GM19025 (cell line): ENCODE data around the gene TRPM7.
"Not testable (repeated sequence)": the region's sequence is repeated elsewhere in the genome, so short reads cannot be mapped to it uniquely, and the experiment has no call there.

ENCODE experiments used
- ATAC-seq: cut with Tn5 transposase; IDR thresholded peaks from one replicate; pipeline ENCODE4 v1.9.1; 2021; ENCODE audit warnings: mild to moderate bottlenecking, low read depth, moderate library complexity; ENCODE audit not compliant: unreplicated experiment

The TRPM7 gene

DNA sequence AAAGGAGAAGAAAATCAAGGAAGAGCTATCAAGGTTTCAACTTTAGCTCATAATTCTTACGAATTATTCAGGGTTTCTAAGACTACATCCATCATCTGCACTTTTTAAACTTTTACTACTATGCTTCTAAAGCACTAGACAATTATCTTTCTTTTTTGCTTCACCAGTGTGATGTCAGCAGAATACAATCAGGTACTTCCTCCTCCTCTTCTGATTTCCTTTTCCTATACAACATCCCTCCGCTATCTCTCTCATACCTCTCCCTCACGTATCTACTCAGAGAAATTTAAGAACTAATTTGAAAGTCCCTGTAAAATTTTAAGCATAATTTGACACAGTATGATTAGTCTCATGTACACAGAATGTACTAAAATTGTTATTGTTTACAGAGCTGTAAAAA, 92.8 kb downstream of the TRPM7 start:
- ATAC-seq, result no peak

DNA sequence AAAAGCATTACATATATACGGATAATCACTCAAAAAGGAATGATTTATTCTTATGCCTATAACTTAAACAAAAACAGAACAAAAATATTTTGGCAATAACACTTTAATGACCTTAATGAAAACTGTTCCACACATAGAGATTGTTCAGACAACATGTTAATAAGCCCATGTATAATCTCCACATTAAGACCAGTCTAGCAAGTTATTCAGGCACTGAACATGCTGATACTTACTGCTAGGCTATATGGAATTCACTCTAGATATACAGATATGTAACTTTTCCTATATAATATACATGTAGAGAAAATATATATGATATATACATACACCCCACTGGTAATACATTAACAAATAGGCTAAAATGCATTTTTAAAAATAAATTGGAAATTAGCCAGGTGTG, 96.3 kb downstream of the TRPM7 start:
- no peak for ATAC-seq

DNA sequence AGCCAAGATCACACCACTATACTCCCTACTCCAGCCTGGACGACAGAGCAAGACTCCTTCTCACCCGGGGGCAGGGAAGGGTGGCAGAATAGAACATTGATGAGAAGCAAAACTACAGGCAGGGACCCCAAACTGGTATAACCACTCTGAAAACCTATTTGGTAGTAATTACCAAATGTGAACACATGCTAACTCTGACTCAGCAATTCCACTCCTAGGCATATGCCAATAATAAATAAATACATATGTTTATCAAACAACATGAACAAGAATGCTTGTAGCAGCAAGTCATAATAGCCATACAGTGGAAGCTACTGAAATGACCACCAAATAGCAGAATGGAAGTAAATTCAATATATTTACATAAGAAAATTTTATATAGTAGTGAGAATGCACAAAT, 109.1 kb downstream of the TRPM7 start:
- ATAC-seq, result no peak

DNA sequence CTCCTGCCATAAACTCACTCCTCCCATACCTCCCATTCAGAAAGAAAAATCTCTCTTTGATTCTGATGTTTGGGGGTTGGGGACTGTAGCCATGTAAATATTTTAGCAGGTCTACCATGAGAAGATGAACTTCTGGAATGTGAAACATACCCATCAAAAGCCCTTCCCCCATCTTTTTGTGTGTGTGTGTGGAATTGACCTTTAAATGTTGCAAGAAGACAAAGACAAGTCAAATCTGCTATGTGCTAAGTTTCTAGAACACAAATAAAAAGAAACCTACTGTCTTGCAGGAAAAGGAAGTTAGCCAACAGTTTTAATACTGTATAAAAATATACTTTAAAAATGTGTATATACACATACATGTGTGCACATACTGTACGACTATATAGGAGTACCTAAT, 110.4 kb downstream of the TRPM7 start:
- no peak for ATAC-seq

DNA sequence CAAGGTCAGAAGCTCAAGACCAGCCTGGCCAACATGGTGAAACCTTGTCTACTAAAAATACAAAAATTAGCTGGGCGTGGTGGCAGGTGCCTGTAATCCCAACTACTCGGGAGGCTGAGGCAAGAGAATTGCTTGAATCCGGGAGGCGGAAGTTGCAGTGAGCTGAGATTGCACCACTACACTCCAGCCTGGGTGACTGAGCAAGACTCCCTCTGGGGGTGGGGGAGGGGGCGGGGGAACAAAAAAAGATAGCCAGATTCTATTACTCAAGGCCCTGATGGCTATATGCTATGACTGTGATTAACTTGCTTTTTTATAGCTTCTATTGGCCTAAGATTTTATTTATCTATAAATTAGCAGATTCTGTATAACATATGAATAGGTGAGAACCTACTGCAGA, 112.8 kb downstream of the TRPM7 start:
- ATAC-seq, result not testable (repeated sequence)

DNA sequence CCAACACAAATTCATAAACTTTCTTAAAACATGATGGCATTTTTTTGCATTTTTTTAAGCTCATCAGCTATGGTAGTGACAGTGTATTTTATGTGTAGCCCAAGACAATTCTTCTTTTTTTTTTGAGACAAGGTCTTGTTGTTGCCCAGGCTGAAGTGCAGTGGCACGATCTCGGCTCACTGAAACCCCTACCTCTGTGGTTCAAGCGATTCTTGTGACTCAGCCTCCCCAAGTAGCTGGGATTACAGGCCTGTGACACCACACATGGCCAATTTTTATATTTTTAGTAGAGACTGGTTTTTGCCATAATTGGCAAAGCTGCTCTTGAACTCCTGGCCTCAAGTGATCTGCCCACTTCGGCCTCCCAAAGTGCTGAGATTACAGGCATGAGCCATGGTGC, 122.8 kb downstream of the TRPM7 start:
- no peak for ATAC-seq

DNA sequence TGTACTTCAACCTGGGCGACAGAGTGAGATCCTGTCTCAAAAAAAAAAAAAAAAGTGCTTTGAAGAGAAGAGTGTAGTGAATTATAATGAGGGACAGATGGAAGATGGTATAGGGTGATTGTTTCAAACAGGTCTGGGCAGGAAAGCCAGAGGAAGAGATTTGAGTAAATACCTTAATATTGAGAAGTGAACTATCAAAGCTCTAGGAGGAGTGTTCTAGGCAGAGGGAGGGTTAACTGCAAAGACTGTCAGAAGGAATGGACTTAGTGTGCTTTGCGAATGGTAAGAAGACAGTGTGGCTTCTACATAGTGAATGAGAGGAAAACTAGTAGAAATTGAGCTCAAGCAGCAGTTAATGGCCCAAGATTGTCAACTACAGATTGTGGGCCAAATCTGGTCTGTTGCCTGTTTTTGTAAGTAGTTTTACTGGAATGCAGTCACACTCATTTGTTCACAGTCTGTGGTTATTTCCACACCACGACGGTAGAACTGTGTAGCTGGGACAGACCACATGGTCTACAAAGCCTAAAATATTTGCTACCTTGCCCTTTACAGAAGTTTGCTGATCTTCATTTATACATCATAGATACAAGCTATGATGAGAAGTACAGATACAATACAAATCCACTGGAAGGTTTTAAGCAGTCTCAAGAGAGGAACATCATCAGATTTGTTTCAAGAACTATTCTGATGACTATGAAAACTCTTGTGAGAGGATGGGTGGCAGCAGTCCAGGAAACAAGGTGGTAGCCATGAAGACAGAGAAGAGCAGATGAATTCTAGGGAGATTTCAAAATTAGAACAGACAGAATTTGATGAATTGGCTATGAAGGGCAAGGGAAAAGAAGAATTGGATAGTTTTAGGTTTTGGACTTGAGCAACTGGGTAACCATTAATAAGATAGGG, 123.6 kb downstream of the TRPM7 start:
- ATAC-seq, result no peak

DNA sequence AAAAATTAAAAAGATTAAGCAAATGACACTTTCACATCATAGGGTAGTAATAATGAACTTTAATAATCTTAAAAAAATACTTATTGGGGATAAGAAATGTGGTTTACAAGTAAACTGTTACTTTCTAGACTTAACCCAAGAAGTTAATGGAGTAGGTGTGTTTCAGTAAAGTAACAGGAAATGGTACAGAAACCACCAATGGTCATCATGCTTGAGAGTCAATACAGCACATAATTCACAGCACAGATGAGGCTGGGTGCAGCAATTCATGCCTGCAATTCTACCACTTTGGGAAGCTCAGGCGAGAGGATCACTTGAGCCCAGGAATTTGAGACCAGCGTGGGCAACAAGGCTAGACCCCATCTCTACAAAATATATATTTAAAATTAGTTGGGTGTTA, 128.6 kb downstream of the TRPM7 start:
- no peak for ATAC-seq

DNA sequence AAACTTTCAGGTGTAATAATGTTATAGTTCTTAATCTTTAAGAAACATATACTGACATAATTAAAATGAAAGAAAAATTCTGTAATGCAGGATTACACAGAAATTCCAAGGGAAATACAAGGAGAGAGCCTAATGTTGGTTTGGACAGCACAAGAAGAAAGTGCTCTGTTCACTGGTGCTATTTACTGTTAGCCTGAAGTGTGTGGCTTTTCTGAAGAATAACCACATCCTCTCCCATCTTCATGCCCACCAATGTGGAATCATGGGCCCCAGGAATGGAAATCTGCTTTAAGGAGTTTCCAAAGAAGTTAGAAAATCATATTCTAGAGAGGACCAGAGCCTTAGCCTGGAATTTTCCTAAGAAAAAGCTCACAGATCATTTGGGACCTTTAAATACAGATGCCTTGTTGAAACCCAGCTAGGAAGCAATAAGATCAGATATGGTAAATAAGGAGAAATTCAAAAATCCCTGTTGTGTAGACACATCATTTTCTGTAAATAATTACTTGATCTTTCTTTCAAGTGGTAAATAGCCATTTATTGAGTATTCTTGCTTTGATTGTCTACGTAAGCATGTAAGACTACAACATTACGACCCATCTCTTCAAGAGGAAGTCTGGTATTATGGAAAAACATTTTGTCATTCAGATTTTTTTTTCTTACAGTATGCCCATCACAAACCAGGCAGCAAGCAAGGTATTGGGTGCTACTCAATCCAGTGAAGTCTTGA, 129.8 kb downstream of the TRPM7 start:
- ATAC-seq, result no peak

DNA sequence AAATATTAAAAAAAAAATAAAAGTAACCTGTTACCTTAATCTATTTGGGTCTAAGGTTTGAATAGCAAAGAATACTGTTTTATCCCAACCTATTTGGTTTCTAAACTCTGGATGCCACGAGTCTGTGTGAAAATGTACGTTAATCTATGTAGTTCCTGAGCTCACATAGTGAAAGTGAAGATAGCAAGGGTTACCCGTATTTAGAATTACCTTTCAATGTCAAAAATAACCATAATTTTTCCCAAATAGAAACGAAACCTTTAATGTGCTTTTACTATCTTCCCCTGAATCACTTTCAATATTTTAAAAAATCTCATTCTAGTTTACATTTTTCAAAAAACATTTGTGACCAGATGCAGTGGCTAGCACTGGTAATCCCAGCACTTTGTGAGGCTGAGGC, 134.4 kb downstream of the TRPM7 start:
- ATAC-seq, result no peak

DNA sequence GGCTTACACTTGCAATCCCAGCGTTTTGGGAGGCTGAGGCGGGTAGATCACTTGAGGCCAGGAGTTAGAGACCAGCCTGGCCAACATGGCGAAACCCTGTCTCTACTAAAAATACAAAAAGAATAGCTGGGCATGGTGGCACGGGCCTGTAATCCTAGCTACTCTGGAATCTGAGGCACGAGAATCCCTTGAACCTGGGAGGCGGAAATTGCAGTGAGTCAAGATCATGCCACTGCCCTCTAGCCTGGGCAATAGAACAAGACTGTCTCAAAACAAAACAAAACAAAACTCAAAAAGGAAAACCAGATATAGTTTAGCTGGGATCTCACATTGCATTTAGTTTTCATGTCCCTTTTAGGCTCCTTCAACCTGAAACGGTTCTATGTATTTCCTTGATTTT, 137.3 kb downstream of the TRPM7 start:
- ATAC-seq, result no peak

DNA sequence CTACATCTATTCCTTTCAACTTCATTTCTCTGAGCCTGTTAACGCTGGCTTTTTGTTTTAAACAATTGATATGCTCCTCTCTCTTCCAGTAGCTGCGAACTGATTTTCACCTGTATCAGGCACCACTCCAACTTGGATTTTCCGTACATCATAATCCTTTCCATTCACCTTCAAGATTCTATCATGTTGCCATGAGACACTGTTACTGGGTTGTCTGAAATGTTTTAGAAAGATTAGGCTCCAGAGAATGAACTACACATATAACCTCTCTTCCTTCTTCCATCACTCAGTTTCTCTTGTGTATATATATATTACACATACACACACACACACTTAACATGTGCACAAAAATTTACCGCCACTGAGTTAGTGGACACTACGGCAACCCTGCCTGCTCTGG, 140.0 kb downstream of the TRPM7 start, which contains the start of gene USP50:
USP50 (minus strand) TSS at position 101 of the 400 bp plus-strand sequence. CDS start 141 bp downstream, outside the sequence.
- ATAC-seq, result no peak

DNA sequence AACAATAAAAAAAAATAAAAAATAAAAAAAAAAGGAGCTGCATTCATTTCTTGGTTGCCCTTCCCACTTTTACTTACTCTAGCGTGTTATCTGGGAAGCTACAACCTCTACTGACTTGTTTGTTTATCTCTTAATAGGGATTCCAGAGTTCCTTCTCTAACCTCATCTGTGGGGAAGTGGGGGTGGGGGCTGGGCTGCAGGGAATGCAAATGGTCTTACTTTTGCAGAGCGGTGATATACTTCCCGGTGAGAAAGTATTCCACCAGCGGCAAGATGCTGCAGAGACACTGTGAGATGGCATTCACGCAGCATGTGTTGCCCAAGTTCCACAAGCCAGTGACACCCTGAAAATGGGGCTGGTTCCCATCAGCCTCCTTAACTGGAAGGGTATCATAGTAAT, 142.2 kb downstream of the TRPM7 start:
- no peak for ATAC-seq

DNA sequence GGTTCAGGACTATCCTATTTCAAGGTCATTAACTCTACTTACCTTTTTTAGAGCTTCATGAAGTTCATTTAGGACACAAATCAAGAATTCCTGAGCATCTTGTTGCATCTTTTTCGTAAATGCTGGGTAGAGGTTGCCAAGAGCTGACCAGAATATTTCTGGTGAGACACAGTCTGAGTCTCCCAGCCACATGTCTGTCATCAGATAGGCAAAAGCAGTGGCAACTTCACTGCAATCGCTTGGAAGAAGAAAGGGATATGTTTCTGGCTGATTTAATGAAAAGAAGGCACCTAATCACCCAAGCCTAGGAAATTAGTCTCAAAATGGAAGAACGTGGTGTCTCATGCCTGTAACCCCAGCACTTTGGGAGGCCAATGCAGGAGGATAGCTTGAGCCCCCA, 143.0 kb downstream of the TRPM7 start:
- ATAC-seq, result no peak

DNA sequence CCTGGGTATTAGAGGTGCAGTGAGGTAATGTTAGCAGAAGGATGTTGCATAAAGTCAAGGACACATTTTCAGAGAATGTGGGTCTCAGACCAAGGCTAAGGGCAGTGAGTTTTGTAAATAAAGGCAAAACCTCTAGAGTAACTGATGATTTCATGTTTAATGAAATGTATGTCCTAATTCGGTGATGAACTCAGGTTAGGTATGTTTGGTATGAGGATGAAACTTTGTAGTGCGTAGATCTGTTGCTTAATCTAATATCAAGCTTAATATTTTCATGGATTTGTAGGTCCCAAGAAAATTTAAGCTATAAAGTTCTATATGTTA, 143.7 kb downstream of the TRPM7 start:
- ATAC-seq, result no peak

DNA sequence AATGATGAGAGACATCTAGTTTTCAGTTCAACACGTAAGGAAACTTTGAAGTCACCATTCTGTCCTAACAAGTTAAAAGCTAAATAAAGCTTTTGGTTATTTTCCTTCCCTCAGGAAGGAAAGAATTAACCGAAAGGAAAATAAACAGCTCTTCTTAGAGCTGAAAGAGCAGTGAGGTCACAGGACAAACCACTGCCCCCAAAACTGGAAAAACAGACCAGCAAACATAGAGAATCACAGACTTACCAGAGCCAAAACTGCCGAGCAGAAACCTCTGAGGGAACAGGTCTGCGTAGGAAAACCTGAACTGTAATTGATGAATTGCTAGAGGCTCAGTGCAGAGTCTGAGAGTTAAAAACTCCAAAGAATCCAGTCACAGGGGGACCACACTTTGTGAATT, 154.8 kb downstream of the TRPM7 start:
- ATAC-seq, result no peak

DNA sequence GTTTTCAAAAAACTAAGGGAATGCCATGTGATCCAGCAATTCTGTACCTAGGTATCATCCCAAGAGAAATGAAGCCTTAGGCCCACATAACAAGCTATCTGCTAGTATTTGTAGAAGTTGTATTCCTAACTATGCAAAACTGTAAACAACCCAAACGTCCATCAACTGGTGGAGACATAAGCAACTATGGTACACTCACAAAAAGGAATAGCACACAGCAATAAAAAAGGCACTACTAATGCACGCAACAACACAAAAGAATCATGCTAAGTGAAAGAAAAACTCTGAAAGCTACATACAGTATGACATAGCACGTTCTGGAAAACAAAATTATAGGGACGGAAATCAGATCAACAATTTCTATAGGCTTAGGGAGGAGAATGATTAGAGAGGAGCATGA, 155.4 kb downstream of the TRPM7 start:
- ATAC-seq, result no peak

DNA sequence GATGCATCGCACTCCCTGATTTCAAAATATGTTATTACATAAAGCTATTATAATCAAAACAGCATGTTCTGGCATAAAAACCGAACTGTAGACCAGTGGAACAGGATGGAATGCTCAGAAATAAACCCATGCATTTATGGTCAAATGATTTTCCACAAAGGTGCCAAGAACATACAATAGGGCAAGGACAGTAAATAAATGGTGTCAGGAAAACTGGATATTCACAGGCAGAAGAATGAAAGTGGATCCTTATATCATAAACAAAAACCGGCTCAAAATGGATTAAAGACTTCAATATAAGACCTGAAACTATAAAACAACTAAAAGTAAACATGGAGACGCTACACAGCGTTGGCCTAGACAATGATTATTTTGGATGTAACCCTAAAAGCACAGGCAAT, 162.7 kb downstream of the TRPM7 start:
- no peak for ATAC-seq

DNA sequence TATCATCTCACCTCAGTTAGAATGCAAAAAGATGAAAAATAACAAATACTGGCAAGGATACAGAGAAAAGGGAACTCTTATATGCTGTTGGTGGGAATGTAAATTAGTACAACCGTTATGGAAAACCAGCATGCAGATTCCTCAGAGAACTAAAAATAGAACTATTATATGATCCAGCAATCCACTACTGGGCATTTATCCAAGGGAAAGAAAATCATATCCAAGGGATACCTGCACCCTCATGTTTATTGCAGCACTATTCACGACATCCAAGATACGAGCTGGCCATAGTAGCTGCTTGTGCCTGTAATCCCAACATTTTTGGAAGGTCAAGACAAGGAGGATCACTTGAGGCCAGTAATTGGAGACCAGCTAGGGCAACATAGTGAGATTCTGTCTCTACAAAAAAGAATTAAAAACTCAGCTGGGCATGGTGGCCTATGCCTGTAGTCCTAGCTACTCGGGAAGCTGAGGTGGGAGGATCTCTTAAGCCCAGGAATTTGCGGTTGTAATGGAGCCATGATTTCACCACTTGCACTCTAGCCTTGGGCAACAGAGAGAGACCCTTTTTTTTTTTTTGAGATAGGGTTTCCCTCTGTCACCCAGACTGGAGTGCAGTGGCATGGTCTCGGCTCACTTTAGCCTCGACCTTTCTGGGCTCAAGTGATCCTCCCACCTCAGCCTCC, 166.7 kb downstream of the TRPM7 start:
- ATAC-seq, result no peak

DNA sequence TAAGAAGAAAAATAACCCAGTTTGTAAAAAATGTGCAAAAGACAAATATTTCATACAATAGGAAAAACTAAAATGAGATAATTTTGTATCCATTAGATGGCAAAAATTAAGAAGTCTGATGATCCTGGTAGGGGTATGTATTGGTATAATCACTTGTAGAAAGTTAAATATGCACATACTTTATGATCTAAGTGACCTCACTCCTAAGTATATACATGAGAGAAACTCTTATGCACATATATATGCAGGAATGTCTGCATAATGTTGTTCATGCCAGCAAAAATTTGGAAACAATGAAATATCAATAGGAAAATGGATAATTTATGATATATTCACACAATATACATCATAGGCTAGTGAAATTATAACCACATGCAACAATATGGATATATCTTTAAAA, 173.6 kb downstream of the TRPM7 start:
- ATAC-seq, result no peak
